Activated T-cell treated with anti-CD3 and anti-CD28 coated beads, Interleukin-2, amount 50 U/mL, for 48 hours (primary cell): Measurements from ENCODE around the gene PTPRE.
"Not testable (repeated sequence)": the region's sequence is repeated elsewhere in the genome, so short reads cannot be mapped to it uniquely, and the experiment has no call there.

Experiments used
- DNase-seq, 2 experiments: peaks; one replicate each; pipeline ENCODE4 v3.0.0-alpha.2; 2020

PTPRE gene

GRCh38 chr10:128081222-128081621, 174.3 kb downstream of the PTPRE start:
- no peak for DNase-seq

GRCh38 chr10:128081720-128082119, 174.8 kb downstream of the PTPRE start:
- DNase-seq: no peak

GRCh38 chr10:128083191-128083895, 176.4 kb downstream of the PTPRE start:
- no peak for DNase-seq

- peak in 1 of 2 experiments; percentile 13 for DNase-seq
Observed at GRCh38 chr10:128084364-128084763, 177.5 kb downstream of the PTPRE start.

GRCh38 chr10:128084991-128085390, 178.1 kb downstream of the PTPRE start:
- peak in 1 of 2 experiments; percentile 13 for DNase-seq

- peak in 1 of 2 experiments; percentile 16 for DNase-seq
Observed at GRCh38 chr10:128086003-128086863, 179.3 kb downstream of the PTPRE start.

- DNase-seq: no peak
Observed at GRCh38 chr10:128087146-128087883, 180.4 kb downstream of the PTPRE start.

- peak in 1 of 2 experiments; percentile 23 for DNase-seq
Observed at GRCh38 chr10:128087884-128088709, 181.2 kb downstream of the PTPRE start.

GRCh38 chr10:128091636-128092210, 184.8 kb downstream of the PTPRE start:
- DNase-seq: peak in 1 of 2 experiments; percentile 15

GRCh38 chr10:128092454-128092853, 185.6 kb downstream of the PTPRE start:
- DNase-seq: no peak

- DNase-seq: not testable (repeated sequence)
Observed at GRCh38 chr10:128094596-128094995, 187.7 kb downstream of the PTPRE start.

GRCh38 chr10:128095027-128095752, 188.3 kb downstream of the PTPRE start:
- peak; percentile 46 to 53 for DNase-seq

GRCh38 chr10:128095753-128096469, 189.0 kb downstream of the PTPRE start:
- DNase-seq: no peak

- DNase-seq: no peak
Observed at GRCh38 chr10:128096486-128097199, 189.7 kb downstream of the PTPRE start.

GRCh38 chr10:128097783-128098182, 190.9 kb downstream of the PTPRE start:
- DNase-seq: peak in 1 of 2 experiments; percentile 20

GRCh38 chr10:128098631-128099030, 191.7 kb downstream of the PTPRE start:
- no peak for DNase-seq

- DNase-seq: no peak
Observed at GRCh38 chr10:128099901-128100300, 193.0 kb downstream of the PTPRE start.

- no peak for DNase-seq
Observed at GRCh38 chr10:128101901-128102300, 195.0 kb downstream of the PTPRE start.

GRCh38 chr10:128102480-128103228, 195.8 kb downstream of the PTPRE start:
- no peak for DNase-seq
